Measurements from ENCODE around the gene MLNR. TPM values are rescaled to one million over a fixed set of nuclear protein-coding genes. Genes with fewer than 3 reads are reported as not detected.

MLNR gene
- total and polyA plus RNA-seq, 4 donors, result 0.09 TPM; not detected in 3

DNA sequence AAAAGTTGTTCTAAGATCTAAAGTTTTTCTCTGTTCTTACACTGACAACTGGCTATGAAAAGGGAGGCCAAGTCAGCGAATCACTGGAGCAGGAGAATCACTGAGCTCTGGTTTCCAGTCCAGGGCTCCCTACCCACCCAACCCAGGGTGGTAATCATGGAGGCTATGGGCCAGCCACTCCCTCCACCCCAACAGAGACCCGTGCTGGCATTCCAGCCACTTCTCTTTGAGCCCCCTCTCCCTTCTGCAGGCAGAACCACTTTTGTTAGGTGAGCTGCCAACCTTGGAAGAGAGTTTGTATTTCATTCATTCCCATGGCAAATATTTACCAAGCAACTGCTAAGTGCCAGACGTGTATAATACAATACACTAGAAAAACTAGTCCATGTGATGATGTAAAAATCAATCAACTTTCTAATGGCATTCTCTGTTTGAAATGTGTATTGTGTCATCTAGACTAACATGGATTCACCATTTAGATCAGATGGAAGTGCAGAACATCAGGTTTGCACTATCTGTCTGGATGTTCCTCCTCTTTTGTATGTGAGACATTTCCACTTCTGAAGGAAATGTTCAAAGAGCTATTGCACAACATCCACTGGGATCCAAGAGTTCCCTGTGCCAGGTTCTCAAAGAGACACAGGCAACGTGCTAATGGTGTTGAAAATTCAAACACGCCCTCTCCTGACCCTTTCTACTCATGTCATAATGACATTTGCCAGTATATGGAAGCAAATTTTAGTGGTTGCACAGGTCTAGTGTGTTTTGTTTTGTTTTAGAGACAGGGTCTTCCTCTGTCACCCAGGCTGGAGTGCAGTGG is 5.3 kb downstream of the MLNR start:
- Histone ChIP-seq H3K27ac (ENCODE audit: low read depth in 1 of 2, low read length in 2 of 2) (no peak overlapping the region), H3K36me3 (ENCODE audit: control insufficient read depth in 4 of 4, insufficient read depth in 3 of 4, low read depth in 1 of 4, low read length in 3 of 4) (no peaks in the 10 kb centered on the region), H3K4me3 (ENCODE audit: low read depth in 1 of 3, low read length in 3 of 3) (no peak overlapping the region), H3K27me3 (ENCODE audit: control insufficient read depth in 4 of 4, insufficient read depth in 4 of 4, low read length in 3 of 4) (no peaks in the 10 kb centered on the region), H3K4me1 (ENCODE audit: control insufficient read depth in 4 of 4, insufficient read depth in 4 of 4, low read length in 3 of 4) (peaks cover 5 to 15% (median 10%) of the 10 kb centered on the region in 4 donors), H3K9me3 (ENCODE audit: control insufficient read depth in 4 of 4, low read length in 3 of 4) (peaks cover 0 to 3% (median 0%) of the 10 kb centered on the region in 4 donors), H3K9ac (ENCODE audit: low read depth in 1 of 2, low read length in 2 of 2) (no peak overlapping the region)
- 43% methylated on average over 5 of the region's 5 CpGs for WGBS
- TF ChIP-seq HNF4A (conservative IDR thresholded peaks at IDR 0.05) (peak; percentile 46 to 49), GABPA (IDR thresholded peaks at IDR 0.05 in 1 of 2, conservative IDR thresholded peaks at IDR 0.05 in 1 of 2) (no peak), SP1 (IDR thresholded peaks at IDR 0.05) (peak; percentile 20), NR2F2 (IDR thresholded peaks at IDR 0.05) (no peak), ZBTB33 (IDR thresholded peaks at IDR 0.05) (no peak), RXRA (IDR thresholded peaks at IDR 0.05) (peak; percentile 61 to 79), CTCF (IDR thresholded peaks at IDR 0.05; ENCODE audit: low read depth, low read length, missing input control) (peak; percentile 23), RAD21 (IDR thresholded peaks at IDR 0.05) (peak; percentile 50 to 63), ATF3 (IDR thresholded peaks at IDR 0.05) (peak; percentile 33), MAX (IDR thresholded peaks at IDR 0.05) (peak; percentile 81), YY1 (IDR thresholded peaks at IDR 0.05) (peak; percentile 55), HNF4G (IDR thresholded peaks at IDR 0.05) (no peak), FOXA2 (IDR thresholded peaks at IDR 0.05) (no peak)
- no peak for DNase-seq (ENCODE audit: low spot score)

- Histone ChIP-seq H3K36me3 (ENCODE audit: control insufficient read depth in 4 of 4, insufficient read depth in 3 of 4, low read depth in 1 of 4, low read length in 3 of 4) (no peaks in the 10 kb centered on the region), H3K9me3 (ENCODE audit: control insufficient read depth in 4 of 4, low read length in 3 of 4) (no peaks in the 10 kb centered on the region), H3K9ac (ENCODE audit: low read depth in 1 of 2, low read length in 2 of 2) (no peak overlapping the region), H3K27me3 (ENCODE audit: control insufficient read depth in 4 of 4, insufficient read depth in 4 of 4, low read length in 3 of 4) (no peaks in the 10 kb centered on the region), H3K4me3 (ENCODE audit: low read depth in 1 of 3, low read length in 3 of 3) (no peak overlapping the region), H3K4me1 (ENCODE audit: control insufficient read depth in 4 of 4, insufficient read depth in 4 of 4, low read length in 3 of 4) (peaks cover 3 to 8% (median 8%) of the 10 kb centered on the region in 4 donors), H3K27ac (ENCODE audit: low read depth in 1 of 2, low read length in 2 of 2) (no peak overlapping the region)
- TF ChIP-seq RAD21 (IDR thresholded peaks at IDR 0.05) (no peak), SP1 (IDR thresholded peaks at IDR 0.05) (no peak), EGR1 (IDR thresholded peaks at IDR 0.05; ENCODE audit: low read depth in 2 of 2) (no peak), FOXA2 (IDR thresholded peaks at IDR 0.05) (no peak), MAX (IDR thresholded peaks at IDR 0.05) (no peak), HNF4G (IDR thresholded peaks at IDR 0.05) (no peak), REST (IDR thresholded peaks at IDR 0.05) (no peak), ZBTB33 (IDR thresholded peaks at IDR 0.05) (no peak), TAF1 (conservative IDR thresholded peaks at IDR 0.05) (no peak), JUND (IDR thresholded peaks at IDR 0.05) (no peak), GABPA (IDR thresholded peaks at IDR 0.05 in 1 of 2, conservative IDR thresholded peaks at IDR 0.05 in 1 of 2) (no peak), CTCF (IDR thresholded peaks at IDR 0.05; ENCODE audit: low read depth, low read length, missing input control) (no peak)
- DNase-seq (ENCODE audit: low spot score), result no peak
- 81% methylated on average over 5 of the region's 5 CpGs for WGBS
Observed at GRCh38 chr13:49226613-49227012, 6.5 kb downstream of the MLNR start.

Data from liver (tissue), 9 donors.